Esophagus squamous epithelium (tissue), 4 donors: ENCODE measurements around the gene CCDC187.

Source experiments
- CTCF ChIP-seq, 6 experiments: fragments of 450-650 bp in 4 of 6; fragments of 200-600 bp in 2 of 6; sonication (generic) in 2 of 6; IDR thresholded peaks; one replicate each; pipeline ENCODE4 v1.5.1; 2016 to 2019; ENCODE audit warnings: antibody characterized with exemption in 6 of 6, mild to moderate bottlenecking in 4 of 6, moderate library complexity in 4 of 6
- POLR2A ChIP-seq, 4 donors: fragments of 450-650 bp; IDR thresholded peaks; one replicate each; pipeline ENCODE4 v1.6.1; 2017; ENCODE audit warnings: antibody characterized with exemption in 4 of 4, mild to moderate bottlenecking in 4 of 4, moderate library complexity in 3 of 4

GRCh38 chr9:136327304-136327974 lies 23.5 kb upstream of the CCDC187 start, which contains the start of gene GPSM1:
- TF ChIP-seq CTCF (IDR thresholded peaks at IDR 0.05) (peak in 1 of 6 experiments; percentile 10), POLR2A (IDR thresholded peaks at IDR 0.05) (peak in 2 of 4 donors; percentile 10 to 40)
